ENCODE results near the gene AKAP6.

AKAP6 gene

DNA sequence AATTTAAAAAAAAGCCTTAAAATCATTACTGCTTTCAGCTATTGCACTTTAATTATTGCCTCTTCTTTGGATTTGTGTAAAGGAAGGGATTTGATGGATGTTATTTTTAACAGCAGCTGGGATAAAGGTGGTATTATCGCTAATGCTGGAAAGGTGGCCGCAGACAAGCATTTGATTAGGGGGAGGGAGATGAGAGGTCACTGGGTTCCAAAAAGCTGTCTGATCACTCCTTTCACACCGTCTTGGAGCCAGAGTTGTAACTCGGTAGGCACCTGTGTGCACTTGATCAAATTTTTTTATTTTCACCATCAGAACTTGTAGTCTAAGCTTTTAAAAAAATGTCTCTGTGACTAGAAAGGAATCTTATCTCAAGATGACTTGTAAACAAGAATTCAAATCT is 99.8 kb downstream of the AKAP6 start:
- H3K9ac ChIP-seq: no peak overlapping the region
- H3K4me3 ChIP-seq (ENCODE audit: low read depth, low read length): no peak overlapping the region
- no peak overlapping the region for H3K27ac ChIP-seq
- H3K27me3 ChIP-seq (ENCODE audit: control insufficient read depth, insufficient read depth, low read length): no peaks in the 10 kb centered on the region
- H3K4me1 ChIP-seq: no peaks in the 10 kb centered on the region
- no peak overlapping the region for H2AFZ ChIP-seq
- no peaks in the 10 kb centered on the region for H3K9me3 ChIP-seq (ENCODE audit: control insufficient read depth, low read length)
- TF ChIP-seq, protein P1, sequence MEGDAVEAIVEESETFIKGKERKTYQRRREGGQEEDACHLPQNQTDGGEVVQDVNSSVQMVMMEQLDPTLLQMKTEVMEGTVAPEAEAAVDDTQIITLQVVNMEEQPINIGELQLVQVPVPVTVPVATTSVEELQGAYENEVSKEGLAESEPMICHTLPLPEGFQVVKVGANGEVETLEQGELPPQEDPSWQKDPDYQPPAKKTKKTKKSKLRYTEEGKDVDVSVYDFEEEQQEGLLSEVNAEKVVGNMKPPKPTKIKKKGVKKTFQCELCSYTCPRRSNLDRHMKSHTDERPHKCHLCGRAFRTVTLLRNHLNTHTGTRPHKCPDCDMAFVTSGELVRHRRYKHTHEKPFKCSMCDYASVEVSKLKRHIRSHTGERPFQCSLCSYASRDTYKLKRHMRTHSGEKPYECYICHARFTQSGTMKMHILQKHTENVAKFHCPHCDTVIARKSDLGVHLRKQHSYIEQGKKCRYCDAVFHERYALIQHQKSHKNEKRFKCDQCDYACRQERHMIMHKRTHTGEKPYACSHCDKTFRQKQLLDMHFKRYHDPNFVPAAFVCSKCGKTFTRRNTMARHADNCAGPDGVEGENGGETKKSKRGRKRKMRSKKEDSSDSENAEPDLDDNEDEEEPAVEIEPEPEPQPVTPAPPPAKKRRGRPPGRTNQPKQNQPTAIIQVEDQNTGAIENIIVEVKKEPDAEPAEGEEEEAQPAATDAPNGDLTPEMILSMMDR (IDR thresholded peaks at IDR 0.05): no peak
- H3K79me2 ChIP-seq: no peaks in the 10 kb centered on the region
- H3K36me3 ChIP-seq (ENCODE audit: control insufficient read depth, insufficient read depth, low read length): no peaks in the 10 kb centered on the region
- no peak overlapping the region for H3K4me2 ChIP-seq (ENCODE audit: low read length)

DNA sequence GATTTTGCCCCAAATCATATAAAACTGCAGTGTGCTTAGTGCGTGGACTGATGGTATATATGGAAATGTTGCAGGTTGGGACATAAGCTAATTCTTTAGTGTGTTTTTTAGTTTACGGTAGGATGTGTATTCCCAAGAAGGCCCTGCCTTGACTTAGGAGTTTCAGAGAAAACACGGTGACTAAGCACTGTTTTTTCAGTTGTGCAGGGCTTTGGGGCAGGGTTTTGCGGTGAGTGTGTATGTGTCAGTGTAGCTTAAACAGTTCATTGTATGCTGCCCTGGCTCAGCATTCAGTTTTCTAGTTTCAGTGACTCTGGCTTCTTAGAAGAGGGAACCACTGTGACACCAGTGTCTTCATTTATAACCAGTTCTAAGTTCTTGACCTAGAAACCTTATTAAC is 101.2 kb downstream of the AKAP6 start:
- Histone ChIP-seq H3K9ac (no peak overlapping the region), H3K4me2 (ENCODE audit: low read length) (no peak overlapping the region), H3K4me3 (ENCODE audit: low read depth, low read length) (no peak overlapping the region), H3K9me3 (ENCODE audit: control insufficient read depth, low read length) (no peaks in the 10 kb centered on the region), H3K27ac (no peak overlapping the region), H2AFZ (no peak overlapping the region), H3K27me3 (ENCODE audit: control insufficient read depth, insufficient read depth, low read length) (no peaks in the 10 kb centered on the region), H3K79me2 (no peaks in the 10 kb centered on the region), H3K4me1 (no peaks in the 10 kb centered on the region), H3K36me3 (ENCODE audit: control insufficient read depth, insufficient read depth, low read length) (no peaks in the 10 kb centered on the region)
- TF ChIP-seq, protein P1 (IDR thresholded peaks at IDR 0.05): no peak

DNA sequence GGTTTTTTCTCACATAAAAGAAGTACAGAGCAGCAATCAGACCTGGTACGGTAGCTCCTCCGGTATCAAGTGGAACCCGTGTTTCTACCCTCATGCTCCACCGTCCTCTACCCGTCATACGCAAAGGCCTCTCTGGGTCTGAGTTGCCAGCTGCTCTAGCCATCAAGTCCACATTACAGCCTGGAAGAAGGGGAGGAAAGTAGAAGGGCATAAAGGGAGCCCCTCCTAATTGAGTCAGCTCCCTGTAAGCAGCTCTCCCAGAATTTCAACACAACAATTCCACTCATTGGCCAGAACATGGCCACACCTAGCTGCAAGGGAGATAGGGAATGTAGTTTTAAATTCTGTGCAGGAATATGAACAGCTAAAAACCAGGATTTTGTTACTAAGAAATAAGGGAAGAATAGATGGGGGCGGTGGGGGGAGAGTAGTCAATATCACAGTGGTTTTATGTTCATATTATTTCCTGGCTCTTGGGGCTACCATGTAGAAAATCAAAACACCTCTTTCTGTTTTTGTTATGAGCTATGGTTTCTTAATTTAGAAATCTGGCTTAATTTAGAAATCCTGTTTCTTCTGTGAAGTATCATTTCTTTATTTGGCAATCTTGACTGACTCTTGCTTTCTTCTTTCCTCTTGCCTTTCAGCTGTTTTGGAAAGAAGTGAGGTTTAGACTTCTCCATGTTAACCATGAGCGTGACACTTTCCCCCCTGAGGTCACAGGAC is 103.9 kb downstream of the AKAP6 start:
- H3K4me2 ChIP-seq (ENCODE audit: low read length): no peak overlapping the region
- TF ChIP-seq, protein P1 (IDR thresholded peaks at IDR 0.05): no peak
- H3K27ac ChIP-seq: no peak overlapping the region
- no peaks in the 10 kb centered on the region for H3K27me3 ChIP-seq (ENCODE audit: control insufficient read depth, insufficient read depth, low read length)
- no peak overlapping the region for H3K9ac ChIP-seq
- no peaks in the 10 kb centered on the region for H3K79me2 ChIP-seq
- no peak overlapping the region for H2AFZ ChIP-seq
- H3K4me3 ChIP-seq (ENCODE audit: low read depth, low read length): no peak overlapping the region
- no peaks in the 10 kb centered on the region for H3K4me1 ChIP-seq
- no peaks in the 10 kb centered on the region for H3K36me3 ChIP-seq (ENCODE audit: control insufficient read depth, insufficient read depth, low read length)
- H3K9me3 ChIP-seq (ENCODE audit: control insufficient read depth, low read length): no peaks in the 10 kb centered on the region

DNA sequence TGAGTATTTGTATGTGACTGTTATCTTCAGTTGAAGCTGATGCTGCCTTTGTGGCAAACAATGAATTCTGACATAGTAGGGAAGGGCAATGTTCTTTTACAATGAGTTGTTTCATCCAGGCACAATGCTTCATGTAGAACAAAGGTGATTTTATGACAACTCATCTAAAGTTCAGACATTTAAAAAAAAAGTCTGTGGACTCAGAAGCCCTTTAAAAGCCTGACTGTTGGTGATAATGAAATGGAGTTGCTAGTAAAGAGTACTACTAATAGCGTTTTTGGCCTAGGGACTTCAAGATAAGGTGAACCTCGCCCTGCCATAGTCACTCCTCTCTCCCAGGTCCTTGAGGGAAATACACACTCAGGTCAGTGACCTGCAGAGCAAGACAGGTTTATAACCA is 105.1 kb downstream of the AKAP6 start:
- H3K27ac ChIP-seq: no peak overlapping the region
- no peak overlapping the region for H3K4me3 ChIP-seq (ENCODE audit: low read depth, low read length)

More for the DNA sequence above, 105.1 kb downstream of the AKAP6 start:
- H3K4me2 ChIP-seq (ENCODE audit: low read length): no peak overlapping the region
- TF ChIP-seq, protein P1 (IDR thresholded peaks at IDR 0.05): no peak
- no peaks in the 10 kb centered on the region for H3K9me3 ChIP-seq (ENCODE audit: control insufficient read depth, low read length)
- H2AFZ ChIP-seq: no peak overlapping the region
- H3K79me2 ChIP-seq: no peaks in the 10 kb centered on the region
- no peaks in the 10 kb centered on the region for H3K36me3 ChIP-seq (ENCODE audit: control insufficient read depth, insufficient read depth, low read length)
- no peaks in the 10 kb centered on the region for H3K4me1 ChIP-seq
- H3K9ac ChIP-seq: no peak overlapping the region
- H3K27me3 ChIP-seq (ENCODE audit: control insufficient read depth, insufficient read depth, low read length): no peaks in the 10 kb centered on the region

Data from parathyroid adenoma (tissue), 2 donors.